DND-41 (cell line): ENCODE measurements around the gene RBMS3.

Experiments
- ATAC-seq: fragments of 200-7000 bp; cut with Tn5 transposase; 3 replicates; pipeline ENCODE4 v1.9.1; 2021; ENCODE audit warnings: low read depth; ENCODE audit not compliant: insufficient read depth
- DNase-seq: peaks from one replicate; pipeline ENCODE4 v3.0.0-alpha.2; 2020
- H2AFZ ChIP-seq: 2 replicates; pipeline ENCODE4 v1.6.0; 2012; ENCODE audit warnings: low read depth, low read length
- H3K27ac ChIP-seq: 2 replicates; pipeline ENCODE4 v1.5.1; 2012; ENCODE audit warnings: low read length, inconsistent platforms
- H3K27me3 ChIP-seq: fragments of 200-600 bp; sonication (generic); 2 replicates; pipeline ENCODE4 v1.6.0; 2012; ENCODE audit warnings: low read length, mild to moderate bottlenecking, inconsistent platforms; ENCODE audit not compliant: insufficient read depth, poor library complexity
- H3K36me3 ChIP-seq: 2 replicates; pipeline ENCODE4 v1.5.1; 2012; ENCODE audit warnings: low read length, inconsistent platforms; ENCODE audit not compliant: insufficient read depth
- H3K4me1 ChIP-seq: 2 replicates; pipeline ENCODE4 v1.5.1; 2012; ENCODE audit warnings: mild to moderate bottlenecking, low read length; ENCODE audit not compliant: insufficient read depth
- H3K4me2 ChIP-seq: 2 replicates; pipeline ENCODE4 v1.6.0; 2012; ENCODE audit warnings: mild to moderate bottlenecking, moderate library complexity, low read length, inconsistent platforms; ENCODE audit not compliant: insufficient read depth
- H3K4me3 ChIP-seq, 2 experiments: fragments of 200-600 bp in 1 of 2; shearing (Covaris generic) in 1 of 2; 2 replicates each; pipeline ENCODE4 v1.5.1; 2012 to 2016; ENCODE audit warnings: inconsistent platforms in 2 of 2, low read length in 2 of 2, mild to moderate bottlenecking in 2 of 2, low read depth in 1 of 2, moderate library complexity in 1 of 2
- H3K79me2 ChIP-seq: 2 replicates; pipeline ENCODE4 v1.6.0; 2012; ENCODE audit warnings: low read length, inconsistent platforms; ENCODE audit not compliant: insufficient read depth
- H3K9ac ChIP-seq: 2 replicates; pipeline ENCODE4 v1.6.0; 2012; ENCODE audit warnings: low read depth, mild to moderate bottlenecking, inconsistent platforms, low read length, moderate library complexity
- H3K9me3 ChIP-seq: 2 replicates; pipeline ENCODE4 v1.5.1; 2012; ENCODE audit warnings: low read length, moderate library complexity, mild to moderate bottlenecking, inconsistent platforms; ENCODE audit not compliant: insufficient read depth, severe bottlenecking
- H4K20me1 ChIP-seq: 2 replicates; pipeline ENCODE4 v1.6.0; 2012; ENCODE audit warnings: low read length; ENCODE audit not compliant: insufficient read depth
- CTCF ChIP-seq: IDR thresholded peaks from 2 replicates; pipeline ENCODE4 v1.5.1; 2012; ENCODE audit warnings: borderline replicate concordance, low read length, moderate library complexity, mild to moderate bottlenecking; ENCODE audit not compliant: poor library complexity, severe bottlenecking; ENCODE audit errors: extremely low read depth
- EZH2 ChIP-seq: IDR thresholded peaks from 3 replicates; pipeline ENCODE4 v1.6.1; 2012; ENCODE audit warnings: borderline replicate concordance, low read depth, mild to moderate bottlenecking, moderate library complexity, low read length, inconsistent platforms; ENCODE audit not compliant: severe bottlenecking

RBMS3 gene

GRCh38 chr3:29978036-29978435 is 697.2 kb downstream of the RBMS3 start:
- no peak overlapping the region for H2AFZ ChIP-seq
- no peak overlapping the region for H3K4me3 ChIP-seq
- no peak overlapping the region for H3K27ac ChIP-seq
- ATAC-seq, result no peak
- no peak overlapping the region for H3K9ac ChIP-seq
- H3K4me2 ChIP-seq, result no peak overlapping the region
- no peaks in the 10 kb centered on the region for H3K79me2 ChIP-seq
- H3K36me3 ChIP-seq, result no peaks in the 10 kb centered on the region
- no peaks in the 10 kb centered on the region for H4K20me1 ChIP-seq
- no peaks in the 10 kb centered on the region for H3K4me1 ChIP-seq
- H3K27me3 ChIP-seq, result no peaks in the 10 kb centered on the region
- H3K9me3 ChIP-seq, result no peaks in the 10 kb centered on the region
- no peak for DNase-seq
- TF ChIP-seq CTCF, result no peak

- Histone ChIP-seq H3K4me1 (no peaks in the 10 kb centered on the region), H4K20me1 (no peaks in the 10 kb centered on the region), H3K4me2 (no peak overlapping the region), H3K4me3 (no peak overlapping the region), H3K36me3 (no peaks in the 10 kb centered on the region), H2AFZ (no peak overlapping the region), H3K27me3 (no peaks in the 10 kb centered on the region), H3K9me3 (no peaks in the 10 kb centered on the region), H3K9ac (no peak overlapping the region), H3K79me2 (no peaks in the 10 kb centered on the region), H3K27ac (no peak overlapping the region)
- no peak for DNase-seq
- ATAC-seq, result no peak
- TF ChIP-seq EZH2 (no peak), CTCF (no peak)
These were observed 710.3 kb downstream of the RBMS3 start for GRCh38 chr3:29991198-29991597.

DNA sequence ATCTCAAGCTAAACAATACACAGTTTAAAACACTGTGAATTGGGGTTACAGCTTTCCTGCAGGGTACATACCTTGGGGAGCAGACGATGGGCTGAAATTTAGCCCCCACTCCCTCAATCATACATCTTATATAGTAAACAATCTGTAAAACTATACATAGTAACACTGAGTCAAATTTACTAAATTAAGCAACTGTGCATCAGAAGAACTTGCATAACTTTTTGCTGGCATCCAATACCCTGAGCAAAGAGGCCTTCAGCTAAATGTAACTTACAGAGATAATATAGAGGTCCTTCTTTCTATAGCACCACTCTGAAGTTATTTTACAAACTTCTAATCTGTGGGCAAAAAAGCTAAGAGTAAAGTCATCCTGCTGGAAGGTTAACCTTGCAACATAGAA is 721.9 kb downstream of the RBMS3 start:
- Histone ChIP-seq H3K27ac (no peak overlapping the region), H3K27me3 (no peaks in the 10 kb centered on the region), H4K20me1 (no peaks in the 10 kb centered on the region), H3K4me1 (no peaks in the 10 kb centered on the region), H3K9me3 (no peaks in the 10 kb centered on the region), H3K9ac (no peak overlapping the region), H3K79me2 (no peaks in the 10 kb centered on the region), H3K36me3 (no peaks in the 10 kb centered on the region), H3K4me3 (no peak overlapping the region), H3K4me2 (no peak overlapping the region), H2AFZ (no peak overlapping the region)
- DNase-seq (no peak), ATAC-seq (no peak)
- no peak for TF ChIP-seq CTCF
- no peak for TF ChIP-seq EZH2

DNA sequence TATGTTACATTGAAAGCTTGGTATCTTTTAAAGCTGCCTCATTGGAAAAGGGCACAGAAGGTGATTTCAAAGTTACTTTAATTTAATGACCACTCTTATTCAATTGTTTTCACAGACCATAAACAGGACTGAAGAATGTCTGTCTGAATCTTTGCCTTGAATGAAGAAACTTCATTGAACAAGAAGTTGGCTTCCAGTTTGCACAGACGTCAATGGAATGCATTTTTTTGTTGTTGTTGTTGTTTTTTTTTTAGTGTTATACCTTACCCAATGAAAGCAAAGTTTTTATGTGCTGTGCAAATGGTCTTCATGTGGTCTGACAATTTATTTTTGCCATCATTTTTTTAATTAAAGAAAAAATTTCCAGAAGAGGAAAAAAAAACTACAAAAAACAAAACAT is 722.9 kb downstream of the RBMS3 start:
- Histone ChIP-seq H3K4me1 (no peaks in the 10 kb centered on the region), H3K9me3 (no peaks in the 10 kb centered on the region), H3K4me3 (no peak overlapping the region), H3K4me2 (no peak overlapping the region), H3K79me2 (no peaks in the 10 kb centered on the region), H3K27ac (no peak overlapping the region), H3K9ac (no peak overlapping the region), H4K20me1 (no peaks in the 10 kb centered on the region), H2AFZ (no peak overlapping the region), H3K27me3 (no peaks in the 10 kb centered on the region), H3K36me3 (no peaks in the 10 kb centered on the region)
- ATAC-seq, result no peak
- TF ChIP-seq EZH2 (no peak), CTCF (no peak)
- no peak for DNase-seq
